Measurements from ENCODE around the gene ZFAND3. TPM values are rescaled to one million over a fixed set of nuclear protein-coding genes. Genes with fewer than 3 reads are reported as not detected.

ZFAND3 gene
- total and polyA plus RNA-seq, 8 donors, result 19.8 to 164 (median 37.3) TPM

GRCh38 chr6:38080360-38080759 lies 260.8 kb downstream of the ZFAND3 start:
- Histone ChIP-seq H3K27me3 (no peaks in the 10 kb centered on the region), H3K36me3 (peaks cover 0 to 25% (median 12%) of the 10 kb centered on the region in 4 donors), H3K9me3 (no peaks in the 10 kb centered on the region), H3K4me1 (peaks cover 11 to 48% (median 37%) of the 10 kb centered on the region in 4 donors), H3K4me3 (no peak overlapping the region), H3K27ac (no peak overlapping the region)
- WGBS, 5 donors, result 57 to 71% (median 67%) methylated on average over 3 of the region's 3 CpGs
- intact Hi-C loops (cut with DNase I; ENCODE audit: low total_unique reads), result no loop called here
- no peak for TF ChIP-seq POLR2AphosphoS5 (IDR thresholded peaks at IDR 0.05)
- no peak for TF ChIP-seq CTCF (IDR thresholded peaks at IDR 0.05)
- no peak for TF ChIP-seq POLR2A (IDR thresholded peaks at IDR 0.05)
- TF ChIP-seq EP300 (IDR thresholded peaks at IDR 0.05), result no peak
- no peak for DNase-seq

GRCh38 chr6:38080889-38081288 lies 261.4 kb downstream of the ZFAND3 start:
- Histone ChIP-seq H3K9me3 (no peaks in the 10 kb centered on the region), H3K27me3 (no peaks in the 10 kb centered on the region), H3K36me3 (peaks cover 0 to 25% (median 12%) of the 10 kb centered on the region in 4 donors), H3K4me1 (peaks cover 11 to 48% (median 37%) of the 10 kb centered on the region in 4 donors), H3K27ac (no peak overlapping the region), H3K4me3 (no peak overlapping the region)
- WGBS, 5 donors, result 77 to 89% (median 82%) methylated on average over 2 of the region's 2 CpGs
- TF ChIP-seq EP300 (IDR thresholded peaks at IDR 0.05), result no peak
- intact Hi-C loops (cut with DNase I; ENCODE audit: low total_unique reads), result no loop called here
- DNase-seq, result peak in 1 of 2 donors; percentile 32

GRCh38 chr6:38085031-38085430 lies 265.5 kb downstream of the ZFAND3 start:
- Histone ChIP-seq H3K27me3 (no peaks in the 10 kb centered on the region), H3K4me3 (no peak overlapping the region), H3K36me3 (peaks cover 0 to 25% (median 12%) of the 10 kb centered on the region in 4 donors), H3K4me1 (peaks cover 4 to 15% (median 12%) of the 10 kb centered on the region in 4 donors), H3K9me3 (no peaks in the 10 kb centered on the region), H3K27ac (no peak overlapping the region)
- TF ChIP-seq POLR2AphosphoS5 (IDR thresholded peaks at IDR 0.05), result no peak
- no peak for TF ChIP-seq EP300 (IDR thresholded peaks at IDR 0.05)
- TF ChIP-seq CTCF (IDR thresholded peaks at IDR 0.05), result no peak
- no peak for TF ChIP-seq POLR2A (IDR thresholded peaks at IDR 0.05)
- intact Hi-C loops (cut with DNase I; ENCODE audit: low total_unique reads), result no loop called here
- no peak for DNase-seq

- peaks cover 0 to 15% (median under 1%) of the 10 kb centered on the region in 4 donors for H3K4me1 ChIP-seq
- H3K4me3 ChIP-seq, result no peak overlapping the region
- peaks cover 0 to 25% (median 12%) of the 10 kb centered on the region in 4 donors for H3K36me3 ChIP-seq
- H3K27ac ChIP-seq, result no peak overlapping the region
- no peaks in the 10 kb centered on the region for H3K27me3 ChIP-seq
- 48 to 95% (median 72%) methylated on average over 2 of the region's 2 CpGs for WGBS, 5 donors
- TF ChIP-seq POLR2AphosphoS5 (IDR thresholded peaks at IDR 0.05) (no peak), CTCF (IDR thresholded peaks at IDR 0.05) (no peak), EP300 (IDR thresholded peaks at IDR 0.05) (no peak), POLR2A (IDR thresholded peaks at IDR 0.05) (no peak)
- no peaks in the 10 kb centered on the region for H3K9me3 ChIP-seq
- intact Hi-C loops (cut with DNase I; ENCODE audit: low total_unique reads), result no loop called here
- DNase-seq, result no peak
Observed at GRCh38 chr6:38086346-38086745, 266.8 kb downstream of the ZFAND3 start.

- Histone ChIP-seq H3K4me1 (peaks cover 0 to 32% (median 0%) of the 10 kb centered on the region in 4 donors), H3K4me3 (no peak overlapping the region), H3K36me3 (peaks cover 0 to 19% (median 6%) of the 10 kb centered on the region in 4 donors), H3K9me3 (no peaks in the 10 kb centered on the region), H3K27ac (no peak overlapping the region), H3K27me3 (no peaks in the 10 kb centered on the region)
- TF ChIP-seq POLR2A (IDR thresholded peaks at IDR 0.05) (no peak), EP300 (IDR thresholded peaks at IDR 0.05) (no peak), CTCF (IDR thresholded peaks at IDR 0.05) (no peak), POLR2AphosphoS5 (IDR thresholded peaks at IDR 0.05) (no peak)
- DNase-seq, result no peak
- 82 to 88% (median 84%) methylated on average over 2 of the region's 2 CpGs for WGBS, 5 donors
- intact Hi-C loops (cut with DNase I; ENCODE audit: low total_unique reads), result no loop called here
Observed at GRCh38 chr6:38088010-38088409, 268.5 kb downstream of the ZFAND3 start.

Data from stomach (tissue), 9 donors.